ENCODE results near the gene PRKCB.

The PRKCB gene

GRCh38 chr16:23969468-23970297 is 133.9 kb downstream of the PRKCB start:
- FAIRE-seq = no peak

GRCh38 chr16:23974223-23974622 is 138.4 kb downstream of the PRKCB start:
- no peak for FAIRE-seq

- no peak for FAIRE-seq
Observed at GRCh38 chr16:23975293-23975692, 139.5 kb downstream of the PRKCB start.

- FAIRE-seq = no peak
Observed at GRCh38 chr16:23976091-23976490, 140.3 kb downstream of the PRKCB start.

- no peak for FAIRE-seq
Observed at GRCh38 chr16:23976524-23976923, 140.7 kb downstream of the PRKCB start.

- FAIRE-seq = no peak
Observed at GRCh38 chr16:23979441-23979840, 143.7 kb downstream of the PRKCB start.

- no peak for FAIRE-seq
Observed at GRCh38 chr16:23979982-23980381, 144.2 kb downstream of the PRKCB start.

GRCh38 chr16:23981429-23982399 is 145.9 kb downstream of the PRKCB start:
- no peak for FAIRE-seq

- no peak for FAIRE-seq
Observed at GRCh38 chr16:23986455-23986854, 150.7 kb downstream of the PRKCB start.

- FAIRE-seq = no peak
Observed at GRCh38 chr16:23987443-23987842, 151.7 kb downstream of the PRKCB start.

GRCh38 chr16:23990507-23990906 is 154.7 kb downstream of the PRKCB start:
- no peak for FAIRE-seq

- no peak for FAIRE-seq
Observed at GRCh38 chr16:23991066-23991465, 155.3 kb downstream of the PRKCB start.

- no peak for FAIRE-seq
Observed at GRCh38 chr16:23994615-23995014, 158.8 kb downstream of the PRKCB start.

GRCh38 chr16:23996258-23996955 is 160.6 kb downstream of the PRKCB start:
- FAIRE-seq = no peak

GRCh38 chr16:23998771-23999170 is 163.0 kb downstream of the PRKCB start:
- FAIRE-seq = no peak

- FAIRE-seq = no peak
Observed at GRCh38 chr16:23999663-24000062, 163.9 kb downstream of the PRKCB start.

GRCh38 chr16:24001710-24002109 is 165.9 kb downstream of the PRKCB start:
- FAIRE-seq = no peak

GRCh38 chr16:24002619-24003018 is 166.8 kb downstream of the PRKCB start:
- FAIRE-seq = no peak

GRCh38 chr16:24005577-24005976 is 169.8 kb downstream of the PRKCB start:
- FAIRE-seq = no peak

GRCh38 chr16:24007391-24007790 is 171.6 kb downstream of the PRKCB start:
- no peak for FAIRE-seq

GRCh38 chr16:24007934-24008333 is 172.2 kb downstream of the PRKCB start:
- no peak for FAIRE-seq

GRCh38 chr16:24009098-24009497 is 173.3 kb downstream of the PRKCB start:
- no peak for FAIRE-seq

GRCh38 chr16:24009955-24010354 is 174.2 kb downstream of the PRKCB start:
- no peak for FAIRE-seq

Measured in endometrium (tissue), 2 donors.